ENCODE measurements around the gene DCTN4.

The DCTN4 gene

DNA sequence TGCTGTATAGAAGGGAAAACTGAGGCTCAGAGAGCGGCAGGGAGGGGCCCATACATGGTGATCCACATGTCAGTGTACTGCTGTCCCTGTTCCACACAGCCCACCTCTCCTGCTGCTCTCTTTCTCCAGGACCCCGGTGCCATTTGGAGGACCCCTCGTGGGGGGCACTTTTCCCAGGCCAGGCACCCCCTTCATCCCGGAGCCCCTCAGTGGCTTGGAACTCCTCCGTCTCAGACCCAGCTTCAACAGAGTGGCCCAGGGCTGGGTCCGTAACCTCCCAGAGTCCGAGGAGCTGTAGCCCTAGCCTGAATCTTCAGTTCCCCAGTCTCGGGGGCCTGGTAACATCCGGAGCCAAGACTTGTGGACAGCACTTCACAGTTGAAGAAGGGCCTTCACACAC, 82.2 kb downstream of the DCTN4 start:
- Mint-ChIP-seq H3K4me3 (no peak overlapping the region), H3K27ac (no peak overlapping the region), H3K36me3 (peaks cover 5% of the 10 kb centered on the region), H3K27me3 (peaks cover 2% of the 10 kb centered on the region), H3K4me1 (no peaks in the 10 kb centered on the region), H3K9me3 (no peaks in the 10 kb centered on the region)
- ATAC-seq (ENCODE audit: low read depth) (no peak), DNase-seq (ENCODE audit: low spot score in 2 of 2) (no peak)

GRCh38 chr5:150675069-150675468, 83.7 kb downstream of the DCTN4 start:
- Mint-ChIP-seq H3K4me1 (no peaks in the 10 kb centered on the region), H3K9me3 (no peaks in the 10 kb centered on the region), H3K27me3 (peaks cover 5% of the 10 kb centered on the region), H3K27ac (no peak overlapping the region), H3K4me3 (no peak overlapping the region), H3K36me3 (no peaks in the 10 kb centered on the region)
- no peak for DNase-seq (ENCODE audit: low spot score in 2 of 2)
- ATAC-seq (ENCODE audit: low read depth) = no peak

- Mint-ChIP-seq H3K4me1 (no peaks in the 10 kb centered on the region), H3K27ac (no peak overlapping the region), H3K36me3 (no peaks in the 10 kb centered on the region), H3K9me3 (no peaks in the 10 kb centered on the region), H3K4me3 (no peak overlapping the region), H3K27me3 (peaks cover 8% of the 10 kb centered on the region)
- ATAC-seq (ENCODE audit: low read depth) (no peak), DNase-seq (ENCODE audit: low spot score in 2 of 2) (no peak)
These were observed 84.4 kb downstream of the DCTN4 start for GRCh38 chr5:150674341-150674821.

- H3K27me3 Mint-ChIP-seq = peaks cover 8% of the 10 kb centered on the region
- H3K4me1 Mint-ChIP-seq = no peaks in the 10 kb centered on the region
- no peaks in the 10 kb centered on the region for H3K9me3 Mint-ChIP-seq
- H3K4me3 Mint-ChIP-seq = no peak overlapping the region
- no peaks in the 10 kb centered on the region for H3K36me3 Mint-ChIP-seq
- H3K27ac Mint-ChIP-seq = no peak overlapping the region
- DNase-seq (ENCODE audit: low spot score in 2 of 2) = no peak
- ATAC-seq (ENCODE audit: low read depth) = no peak
These were observed 85.9 kb downstream of the DCTN4 start for GRCh38 chr5:150672884-150673275.

- no peak overlapping the region for H3K27ac Mint-ChIP-seq
- H3K4me1 Mint-ChIP-seq = no peaks in the 10 kb centered on the region
- H3K9me3 Mint-ChIP-seq = no peaks in the 10 kb centered on the region
- H3K27me3 Mint-ChIP-seq = peaks cover 8% of the 10 kb centered on the region
- H3K36me3 Mint-ChIP-seq = no peaks in the 10 kb centered on the region
- ATAC-seq (ENCODE audit: low read depth) = peak; percentile 51
- no peak for DNase-seq (ENCODE audit: low spot score in 2 of 2)
- H3K4me3 Mint-ChIP-seq = peak overlapping the region; percentile 71
These were observed 86.5 kb downstream of the DCTN4 start for GRCh38 chr5:150672237-150672883.

- H3K27ac Mint-ChIP-seq = no peak overlapping the region
- DNase-seq (ENCODE audit: low spot score in 2 of 2) = peak in 1 of 2 donors; percentile 35
- ATAC-seq (ENCODE audit: low read depth) = peak; percentile 54
- peaks cover 8% of the 10 kb centered on the region for H3K27me3 Mint-ChIP-seq
- H3K9me3 Mint-ChIP-seq = no peaks in the 10 kb centered on the region
- no peaks in the 10 kb centered on the region for H3K4me1 Mint-ChIP-seq
- H3K36me3 Mint-ChIP-seq = no peaks in the 10 kb centered on the region
- H3K4me3 Mint-ChIP-seq = peak overlapping the region; percentile 71
These were observed 87.1 kb downstream of the DCTN4 start for GRCh38 chr5:150671509-150672236.

DNA sequence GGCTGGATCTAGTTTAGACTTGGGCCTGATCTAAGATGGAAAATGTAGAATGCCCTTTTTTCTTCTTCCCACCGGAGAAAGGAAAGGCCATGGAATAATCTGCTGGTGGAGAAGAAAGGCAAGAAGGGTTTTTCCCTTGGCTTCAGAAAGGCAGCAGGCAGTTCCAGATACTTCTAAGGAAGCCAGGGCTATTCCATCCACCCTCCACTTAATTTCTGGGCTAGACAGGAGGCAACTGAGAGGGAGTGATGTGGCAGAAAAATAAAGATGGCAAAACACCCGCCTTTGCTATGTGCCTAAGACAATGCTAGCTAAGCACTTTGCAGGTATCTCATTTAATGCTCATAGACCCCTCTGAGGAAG, 87.9 kb downstream of the DCTN4 start:
- Mint-ChIP-seq H3K27me3 (peaks cover 8% of the 10 kb centered on the region), H3K4me1 (no peaks in the 10 kb centered on the region), H3K9me3 (no peaks in the 10 kb centered on the region), H3K4me3 (peak overlapping the region; percentile 55), H3K27ac (no peak overlapping the region), H3K36me3 (no peaks in the 10 kb centered on the region)
- DNase-seq (ENCODE audit: low spot score in 2 of 2) (no peak), ATAC-seq (ENCODE audit: low read depth) (no peak)

DNA sequence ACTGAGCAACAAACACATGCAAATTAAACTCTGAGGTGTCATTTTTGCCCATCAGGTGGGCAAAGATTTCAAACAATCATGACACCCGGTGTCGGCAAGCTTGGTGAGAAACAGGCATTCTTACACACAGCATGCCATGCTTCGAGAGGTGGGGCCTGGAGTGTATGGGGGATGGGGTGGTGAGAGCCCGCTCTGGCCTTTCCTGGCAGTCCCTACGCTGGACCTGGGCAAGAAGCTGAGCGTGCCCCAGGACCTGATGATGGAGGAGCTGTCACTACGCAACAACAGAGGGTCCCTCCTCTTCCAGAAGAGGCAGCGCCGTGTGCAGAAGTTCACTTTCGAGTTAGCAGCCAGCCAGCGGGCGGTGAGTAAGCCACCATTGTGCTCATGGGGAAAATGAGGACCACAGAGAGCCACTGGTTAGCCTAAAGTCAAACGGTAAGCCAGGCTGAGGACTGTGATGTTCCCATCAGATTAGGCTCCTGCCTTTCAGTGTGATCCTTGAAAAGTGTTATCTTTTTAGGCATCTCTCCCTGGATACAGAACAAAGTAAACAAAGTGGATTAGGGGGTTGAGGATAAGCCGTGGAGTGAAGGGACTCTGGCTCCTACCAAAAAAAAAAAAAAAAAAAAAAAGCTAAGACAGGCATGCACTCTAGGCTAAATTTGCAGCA, 88.4 kb downstream of the DCTN4 start:
- DNase-seq (ENCODE audit: low spot score in 2 of 2) (no peak), ATAC-seq (ENCODE audit: low read depth) (no peak)
- H3K36me3 Mint-ChIP-seq = no peaks in the 10 kb centered on the region
- H3K27me3 Mint-ChIP-seq = peaks cover 8% of the 10 kb centered on the region
- no peaks in the 10 kb centered on the region for H3K4me1 Mint-ChIP-seq
- H3K4me3 Mint-ChIP-seq = peak overlapping the region; percentile 9
- H3K27ac Mint-ChIP-seq = no peak overlapping the region
- no peaks in the 10 kb centered on the region for H3K9me3 Mint-ChIP-seq

DNA sequence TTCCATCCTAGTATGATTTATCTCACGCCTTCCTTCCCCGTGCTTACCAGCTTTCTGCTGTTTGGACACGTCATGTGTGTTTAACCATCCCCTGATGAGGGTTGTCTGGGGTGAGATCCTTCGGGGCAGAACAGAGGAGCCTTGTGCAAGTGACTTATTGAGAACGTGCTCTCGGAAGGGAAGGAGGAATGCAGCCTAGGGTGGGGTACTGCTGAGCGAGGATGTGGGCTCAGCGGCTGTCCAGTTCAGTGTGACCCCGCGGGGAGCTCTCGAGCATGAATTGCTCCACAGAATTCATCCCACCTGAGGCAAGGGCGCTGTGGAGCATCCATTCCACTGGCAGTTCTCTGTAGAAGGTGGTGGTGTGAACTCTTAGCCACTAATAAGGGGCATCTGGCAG, 93.8 kb downstream of the DCTN4 start:
- Mint-ChIP-seq H3K36me3 (no peaks in the 10 kb centered on the region), H3K9me3 (no peaks in the 10 kb centered on the region), H3K4me1 (no peaks in the 10 kb centered on the region), H3K27me3 (peaks cover 7% of the 10 kb centered on the region), H3K27ac (no peak overlapping the region), H3K4me3 (no peak overlapping the region)
- ATAC-seq (ENCODE audit: low read depth) (no peak), DNase-seq (ENCODE audit: low spot score in 2 of 2) (no peak)

GRCh38 chr5:150663936-150664335, 94.9 kb downstream of the DCTN4 start:
- no peak overlapping the region for H3K4me3 Mint-ChIP-seq
- H3K27ac Mint-ChIP-seq = no peak overlapping the region
- H3K36me3 Mint-ChIP-seq = no peaks in the 10 kb centered on the region
- peaks cover 5% of the 10 kb centered on the region for H3K27me3 Mint-ChIP-seq
- ATAC-seq (ENCODE audit: low read depth) (no peak), DNase-seq (ENCODE audit: low spot score in 2 of 2) (no peak)
- no peaks in the 10 kb centered on the region for H3K4me1 Mint-ChIP-seq
- H3K9me3 Mint-ChIP-seq = no peaks in the 10 kb centered on the region

GRCh38 chr5:150662731-150663516, 95.9 kb downstream of the DCTN4 start:
- Mint-ChIP-seq H3K9me3 (no peaks in the 10 kb centered on the region), H3K27me3 (peaks cover 5% of the 10 kb centered on the region), H3K27ac (no peak overlapping the region), H3K4me3 (no peak overlapping the region), H3K36me3 (no peaks in the 10 kb centered on the region), H3K4me1 (peaks cover under 1% of the 10 kb centered on the region)
- DNase-seq (ENCODE audit: low spot score in 2 of 2) (no peak), ATAC-seq (ENCODE audit: low read depth) (no peak)

DNA sequence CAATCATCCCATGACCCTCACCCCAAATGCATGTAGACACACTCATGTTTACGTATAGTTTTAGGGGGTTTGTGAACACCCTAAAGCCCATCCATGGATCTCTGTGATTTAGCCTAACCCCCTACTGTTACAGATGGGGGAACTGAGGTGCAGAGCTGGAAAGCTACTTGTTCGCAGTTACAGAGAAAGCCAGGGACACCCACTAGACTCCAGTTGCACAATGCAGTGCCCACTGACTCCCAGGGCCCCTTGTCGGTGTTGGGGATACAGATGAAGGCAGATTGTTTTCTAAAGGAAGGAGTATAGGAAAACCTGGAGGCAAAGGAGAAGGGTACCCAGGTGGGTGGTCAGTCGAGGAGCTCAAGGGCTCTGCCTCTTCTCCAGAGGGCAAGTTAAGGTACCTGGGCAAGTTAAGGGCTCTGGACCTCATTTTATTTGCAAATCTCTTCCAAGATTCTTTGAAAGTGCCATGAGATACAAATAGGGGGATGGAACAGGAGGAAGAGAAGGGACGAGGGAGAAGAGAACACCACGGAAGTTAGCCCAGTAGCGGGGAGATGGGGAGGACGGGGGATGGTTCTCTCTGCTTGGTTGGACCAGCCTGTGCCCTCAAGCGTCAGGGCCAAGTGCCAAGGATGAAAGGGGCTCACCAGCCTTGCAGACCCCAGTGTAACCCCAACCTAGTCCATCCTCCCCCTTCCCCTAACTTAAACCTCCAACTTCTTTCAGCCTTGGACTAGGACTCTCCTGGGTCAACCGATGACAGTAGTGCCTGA, 96.8 kb downstream of the DCTN4 start:
- Mint-ChIP-seq H3K36me3 (no peaks in the 10 kb centered on the region), H3K9me3 (no peaks in the 10 kb centered on the region), H3K27ac (no peak overlapping the region), H3K4me3 (no peak overlapping the region), H3K4me1 (peaks cover 9% of the 10 kb centered on the region), H3K27me3 (peaks cover 5% of the 10 kb centered on the region)
- DNase-seq (ENCODE audit: low spot score in 2 of 2) = no peak
- no peak for ATAC-seq (ENCODE audit: low read depth)

- DNase-seq (ENCODE audit: low spot score in 2 of 2) = no peak
These were observed 97.7 kb downstream of the DCTN4 start, which contains the start of gene MYOZ3 for GRCh38 chr5:150661086-150661485. TSS of gene MYOZ3 (plus strand) at chr5:150661251. CDS start at chr5:150662942, 1,691 bp downstream.

More at GRCh38 chr5:150661086-150661485, 97.7 kb downstream of the DCTN4 start, which contains the start of gene MYOZ3:
- Mint-ChIP-seq H3K4me3 (no peak within 1 kb of the TSS), H3K4me1 (peaks cover 9% of the 10 kb centered on the region), H3K27ac (no peak within 1 kb of the TSS), H3K27me3 (peaks cover 5% of the 10 kb centered on the region), H3K9me3 (no peaks in the 10 kb centered on the region), H3K36me3 (no peaks in the 10 kb centered on the region)
- ATAC-seq (ENCODE audit: low read depth) = no peak
